AG09309 (cell line): ENCODE results near the gene PSMC1.

Experiments
- DNase-seq: peaks from one replicate; pipeline ENCODE4 v3.0.0-alpha.2; 2010; ENCODE audit warnings: low read depth
- H3K4me3 ChIP-seq: 2 replicates; pipeline ENCODE4 v1.5.1; 2011; ENCODE audit warnings: mild to moderate bottlenecking, low read depth, low read length, moderate library complexity; ENCODE audit not compliant: control insufficient read depth
- CTCF ChIP-seq: IDR thresholded peaks from 2 replicates; pipeline ENCODE4 v1.5.1; 2011; ENCODE audit warnings: mild to moderate bottlenecking, low read depth, low read length, inconsistent platforms; ENCODE audit not compliant: insufficient read depth, control insufficient read depth; ENCODE audit errors: missing control alignments

The PSMC1 gene

DNA sequence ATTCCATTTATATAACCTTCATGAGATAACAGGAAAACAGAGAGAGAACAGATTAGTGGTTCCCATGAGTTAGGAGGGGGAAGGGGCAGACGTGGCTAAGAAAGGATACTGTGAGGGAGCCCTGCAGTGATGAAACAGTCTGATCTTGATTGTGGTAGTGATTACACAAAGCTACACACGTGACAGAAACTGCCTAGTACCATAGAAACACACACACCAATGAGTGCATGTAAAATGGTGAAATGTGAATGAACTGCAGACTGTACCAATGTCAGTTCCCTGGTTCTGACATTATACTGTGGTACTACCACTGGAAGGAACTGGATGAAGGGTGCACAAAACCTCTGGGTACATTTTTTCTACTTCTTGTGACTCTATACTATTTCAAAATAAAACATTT, 38.5 kb downstream of the PSMC1 start:
- TF ChIP-seq CTCF: no peak
- DNase-seq: no peak
- no peak overlapping the region for H3K4me3 ChIP-seq

DNA sequence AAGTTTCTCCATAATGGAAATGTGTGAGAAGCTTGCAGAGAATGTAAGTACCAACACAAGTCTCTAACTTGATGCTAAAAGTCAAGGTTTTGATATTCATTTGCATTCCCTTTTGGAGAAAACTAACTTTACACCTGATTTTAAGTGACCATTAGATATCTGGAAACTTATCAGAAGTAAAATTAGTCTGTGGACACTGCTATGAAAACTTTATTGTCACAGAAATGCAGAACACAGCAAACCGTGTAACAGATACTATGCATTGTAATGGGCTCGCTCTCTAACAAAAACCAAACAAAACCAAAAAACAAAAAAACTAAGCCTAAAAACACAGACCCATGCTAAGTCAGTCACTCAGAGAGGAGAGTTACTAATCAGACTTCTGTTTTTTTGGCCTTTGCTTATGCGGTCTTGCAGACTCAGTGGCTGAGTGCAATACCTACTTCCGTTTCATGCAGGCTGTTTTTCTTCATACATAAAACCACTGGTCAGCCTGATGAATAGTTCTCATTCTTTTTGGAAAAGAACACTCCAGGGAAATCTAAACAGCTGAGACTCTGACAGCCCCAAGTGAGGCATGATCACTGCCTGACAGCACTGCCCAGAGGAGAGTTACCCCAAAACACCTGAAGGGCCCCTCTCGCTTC, 39.6 kb downstream of the PSMC1 start:
- no peak for DNase-seq
- H3K4me3 ChIP-seq: no peak overlapping the region
- no peak for TF ChIP-seq CTCF

DNA sequence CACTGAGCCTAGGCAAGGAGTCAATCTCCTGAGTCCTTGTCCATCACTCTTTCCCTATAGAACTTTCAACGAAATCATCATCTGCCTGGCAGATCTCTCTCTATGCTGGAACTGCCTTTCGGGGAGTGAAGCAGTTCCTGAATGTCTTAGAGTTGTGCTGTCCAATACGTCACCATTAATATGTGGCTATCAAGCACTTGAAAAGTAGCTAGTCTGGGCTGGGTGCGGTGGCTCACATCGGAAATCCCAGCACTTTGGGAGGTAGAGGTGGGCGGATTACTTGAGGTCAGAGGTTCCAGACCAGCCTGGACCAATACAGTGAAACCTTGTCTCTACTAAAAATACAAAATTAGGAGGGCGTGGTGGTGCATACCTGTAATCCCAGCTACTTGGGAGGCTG, 40.3 kb downstream of the PSMC1 start:
- no peak for TF ChIP-seq CTCF

GRCh38 chr14:90297876-90298629, 41.7 kb downstream of the PSMC1 start:
- TF ChIP-seq CTCF: no peak
- DNase-seq: no peak

More for the DNA sequence above, 40.3 kb downstream of the PSMC1 start:
- H3K4me3 ChIP-seq: no peak overlapping the region
- DNase-seq: no peak

GRCh38 chr14:90299408-90299807, 43.1 kb downstream of the PSMC1 start:
- no peak for DNase-seq
- H3K4me3 ChIP-seq: no peak overlapping the region
- TF ChIP-seq CTCF: no peak

More at GRCh38 chr14:90297876-90298629, 41.7 kb downstream of the PSMC1 start:
- no peak overlapping the region for H3K4me3 ChIP-seq

DNA sequence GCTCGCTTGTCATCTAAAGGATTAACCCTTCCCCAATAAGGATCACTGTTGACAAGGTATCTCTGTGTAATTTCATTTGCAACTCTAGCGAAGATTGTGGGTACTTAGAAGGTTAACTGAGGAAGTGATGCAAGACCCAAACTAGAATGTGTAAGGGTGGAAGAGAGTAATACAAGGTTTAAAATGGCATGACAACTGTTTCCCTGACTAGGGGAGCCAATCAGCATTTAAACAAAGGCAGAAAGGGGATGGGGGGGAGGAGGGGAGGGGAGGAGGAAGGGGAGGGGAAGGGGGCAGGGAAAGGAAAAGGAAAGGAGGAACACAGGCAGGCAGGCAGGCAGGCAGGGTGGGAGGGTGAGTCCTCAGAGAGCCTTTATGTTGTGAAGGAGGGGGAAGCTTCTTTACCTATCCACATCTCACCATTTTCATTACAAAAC, 44.3 kb downstream of the PSMC1 start:
- DNase-seq: no peak
- H3K4me3 ChIP-seq: no peak overlapping the region
- no peak for TF ChIP-seq CTCF

DNA sequence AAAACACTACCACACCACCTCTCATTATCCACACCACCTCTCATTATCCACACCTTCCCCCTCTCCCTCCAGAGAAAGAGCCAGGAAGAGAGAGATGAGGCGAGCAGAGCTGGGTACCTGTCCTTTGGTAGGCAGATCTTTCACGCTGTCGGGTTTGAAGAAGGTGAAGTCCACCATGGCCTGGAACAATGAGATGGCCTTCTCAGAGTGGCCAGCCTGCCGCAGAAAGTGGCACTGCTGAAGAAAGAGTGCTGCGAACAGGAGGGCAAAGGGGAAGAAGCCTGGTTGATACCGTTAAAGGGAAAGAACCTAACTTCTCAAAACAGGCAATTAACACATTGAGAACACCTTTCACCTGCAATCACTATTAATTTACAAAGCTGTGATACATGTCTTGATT, 44.8 kb downstream of the PSMC1 start:
- TF ChIP-seq CTCF: no peak
- DNase-seq: no peak
- no peak overlapping the region for H3K4me3 ChIP-seq
